AG10803 (cell line): ENCODE data around the gene EIF4A3.

Source experiments
- DNase-seq: peaks from one replicate; pipeline ENCODE4 v3.0.0; 2010; ENCODE audit warnings: low read depth
- H3K4me3 ChIP-seq: 2 replicates; pipeline ENCODE4 v1.5.1; 2011; ENCODE audit warnings: mild to moderate bottlenecking, low read length, control low read depth
- TF ChIP-seq, protein P1 (sequence below): conservative IDR thresholded peaks from 2 replicates; pipeline ENCODE4 v1.5.1; 2011; ENCODE audit warnings: mild to moderate bottlenecking, low read length, control low read depth, inconsistent platforms

The EIF4A3 gene

DNA sequence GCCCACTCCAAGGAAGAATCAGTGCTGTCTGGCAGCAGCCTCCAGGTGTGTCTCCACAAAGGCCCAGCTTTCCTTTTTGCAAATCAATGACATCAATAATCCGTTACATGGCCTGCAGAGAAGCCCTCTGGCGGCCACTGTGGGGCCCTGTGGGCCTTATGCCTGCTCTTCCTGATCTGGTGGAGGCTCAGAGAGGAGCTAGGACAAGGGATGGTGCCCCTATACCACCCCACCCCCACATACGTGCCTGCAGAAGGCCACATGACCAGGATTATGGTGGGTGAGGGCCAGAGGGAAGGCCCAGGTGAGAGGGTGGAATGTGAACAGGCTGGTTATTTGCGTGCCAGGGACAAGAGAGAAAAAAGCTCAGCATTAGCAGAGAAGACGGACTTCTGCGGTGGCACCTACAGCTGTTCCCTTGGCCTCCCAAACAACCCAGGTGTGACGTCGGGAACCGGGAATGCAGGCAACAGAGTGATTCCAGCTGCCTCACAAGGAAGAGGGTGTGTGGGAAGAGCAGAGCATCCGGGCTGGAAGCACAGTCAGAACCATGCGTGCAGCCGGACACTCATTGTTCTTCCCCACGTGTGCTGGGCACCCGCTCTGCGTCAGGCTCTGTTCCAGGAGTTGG, 22.5 kb downstream of the EIF4A3 start:
- H3K4me3 ChIP-seq, result no peak overlapping the region
- TF ChIP-seq, protein P1, sequence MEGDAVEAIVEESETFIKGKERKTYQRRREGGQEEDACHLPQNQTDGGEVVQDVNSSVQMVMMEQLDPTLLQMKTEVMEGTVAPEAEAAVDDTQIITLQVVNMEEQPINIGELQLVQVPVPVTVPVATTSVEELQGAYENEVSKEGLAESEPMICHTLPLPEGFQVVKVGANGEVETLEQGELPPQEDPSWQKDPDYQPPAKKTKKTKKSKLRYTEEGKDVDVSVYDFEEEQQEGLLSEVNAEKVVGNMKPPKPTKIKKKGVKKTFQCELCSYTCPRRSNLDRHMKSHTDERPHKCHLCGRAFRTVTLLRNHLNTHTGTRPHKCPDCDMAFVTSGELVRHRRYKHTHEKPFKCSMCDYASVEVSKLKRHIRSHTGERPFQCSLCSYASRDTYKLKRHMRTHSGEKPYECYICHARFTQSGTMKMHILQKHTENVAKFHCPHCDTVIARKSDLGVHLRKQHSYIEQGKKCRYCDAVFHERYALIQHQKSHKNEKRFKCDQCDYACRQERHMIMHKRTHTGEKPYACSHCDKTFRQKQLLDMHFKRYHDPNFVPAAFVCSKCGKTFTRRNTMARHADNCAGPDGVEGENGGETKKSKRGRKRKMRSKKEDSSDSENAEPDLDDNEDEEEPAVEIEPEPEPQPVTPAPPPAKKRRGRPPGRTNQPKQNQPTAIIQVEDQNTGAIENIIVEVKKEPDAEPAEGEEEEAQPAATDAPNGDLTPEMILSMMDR, result peak; percentile 43
- DNase-seq, result peak; percentile 62

- peak; percentile 48 for DNase-seq
- TF ChIP-seq, protein P1, result no peak
- H3K4me3 ChIP-seq, result no peak overlapping the region
Observed at GRCh38 chr17:80123791-80124190, 23.1 kb downstream of the EIF4A3 start.

DNA sequence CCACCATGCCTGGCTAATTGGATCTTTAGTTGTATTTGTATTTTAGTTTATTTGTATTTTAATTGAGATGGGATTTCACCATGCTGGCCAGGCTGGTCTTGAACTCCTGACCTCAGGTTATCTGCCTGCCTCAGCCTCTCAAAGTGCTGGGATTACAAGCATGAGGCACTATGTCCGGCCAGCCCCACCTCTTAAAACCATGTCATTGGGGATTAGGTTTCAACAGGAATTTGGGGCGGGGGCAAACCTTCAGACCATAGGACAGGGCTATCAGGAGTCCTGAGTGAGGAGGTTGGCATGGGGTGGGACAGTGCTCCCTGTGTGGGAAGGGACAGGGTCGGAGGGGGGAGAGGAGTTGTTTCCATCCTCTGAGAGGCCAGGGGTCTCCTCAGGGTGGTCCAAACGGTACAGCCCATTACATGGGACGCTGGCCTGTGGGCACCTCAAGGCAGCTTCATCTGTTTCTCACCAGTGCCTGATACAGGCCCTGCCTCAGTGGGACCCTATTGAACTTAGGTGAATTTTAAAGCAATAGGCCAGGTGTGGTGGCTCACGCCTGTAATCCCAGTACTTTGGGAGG, 23.9 kb downstream of the EIF4A3 start:
- no peak for DNase-seq
- H3K4me3 ChIP-seq, result no peak overlapping the region
- TF ChIP-seq, protein P1, result no peak

DNA sequence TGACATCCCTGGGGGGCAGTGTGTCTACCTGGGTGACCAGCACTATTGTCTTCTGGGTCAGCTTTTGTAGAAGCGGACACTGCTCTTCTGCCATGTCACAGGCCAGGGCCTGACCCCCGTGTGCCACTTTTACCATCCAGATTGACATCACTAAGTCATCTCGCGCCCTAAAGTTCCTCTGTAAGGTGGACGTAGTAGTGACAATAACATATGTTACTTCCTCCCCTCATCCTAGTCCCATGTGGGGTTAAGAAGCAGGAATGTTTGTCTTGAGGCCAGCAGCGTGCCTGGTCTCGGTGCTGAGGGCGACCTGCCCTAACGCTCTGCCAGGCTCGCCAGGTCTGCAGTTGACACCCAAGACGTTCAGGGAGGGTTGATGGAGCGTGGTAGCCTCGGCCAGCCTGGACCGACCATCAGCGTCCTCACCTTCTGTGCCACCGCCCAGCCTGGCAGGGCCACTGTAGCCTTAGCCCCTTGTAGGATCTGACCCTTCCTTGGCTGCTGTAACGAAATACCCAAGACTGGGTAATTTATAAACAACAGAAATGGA, 24.8 kb downstream of the EIF4A3 start:
- TF ChIP-seq, protein P1, result no peak
- DNase-seq, result no peak
- no peak overlapping the region for H3K4me3 ChIP-seq

DNA sequence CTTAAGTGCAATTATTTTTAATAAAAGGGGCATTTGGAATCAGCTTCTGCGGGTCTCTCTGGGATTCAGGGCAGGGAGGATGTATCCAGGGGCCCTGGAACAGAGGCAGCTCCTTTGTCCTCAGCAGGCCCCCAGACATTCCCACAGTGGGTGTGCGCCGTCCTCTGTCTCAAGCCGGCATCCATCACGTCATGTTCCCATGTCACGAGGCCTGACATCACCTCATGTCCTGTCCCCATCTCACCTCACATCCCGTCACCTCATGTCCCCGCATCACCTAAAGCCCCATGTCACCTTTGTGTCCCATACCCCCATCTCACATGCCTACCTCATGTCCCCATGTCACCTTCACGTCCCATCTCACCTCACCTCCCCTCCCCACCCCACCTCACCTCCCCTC, 27.1 kb downstream of the EIF4A3 start:
- no peak overlapping the region for H3K4me3 ChIP-seq
- TF ChIP-seq, protein P1, result no peak
- no peak for DNase-seq

DNA sequence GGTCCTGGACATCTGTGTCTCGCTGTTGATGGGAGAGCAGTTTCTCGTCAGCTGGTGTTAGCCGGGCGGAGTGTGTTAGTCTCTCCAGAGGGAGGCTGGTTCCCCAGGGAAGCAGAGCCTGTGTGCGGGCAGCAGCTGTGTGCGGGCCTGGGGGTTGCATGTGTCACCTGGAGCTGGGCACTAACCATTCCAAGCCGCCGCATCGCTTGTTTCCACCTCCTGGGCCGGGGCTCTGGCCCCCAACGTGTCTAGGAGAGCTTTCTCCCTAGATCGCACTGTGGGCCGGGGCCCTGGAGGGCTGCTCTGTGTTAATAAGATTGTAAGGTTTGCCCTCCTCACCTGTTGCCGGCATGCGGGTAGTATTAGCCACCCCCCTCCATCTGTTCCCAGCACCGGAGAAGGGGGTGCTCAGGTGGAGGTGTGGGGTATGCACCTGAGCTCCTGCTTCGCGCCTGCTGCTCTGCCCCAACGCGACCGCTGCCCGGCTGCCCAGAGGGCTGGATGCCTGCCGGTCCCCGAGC, 27.6 kb downstream of the EIF4A3 start:
- TF ChIP-seq, protein P1, result no peak
- H3K4me3 ChIP-seq, result no peak overlapping the region
- DNase-seq, result no peak
